DOHH2 (cell line): ENCODE measurements around the gene USP8.

Source experiments
- EZH2phosphoT487 ChIP-seq: fragments of 200-600 bp; sonication (generic); IDR thresholded peaks from 2 replicates; pipeline ENCODE4 v1.6.1; 2017; ENCODE audit warnings: borderline replicate concordance, mild to moderate bottlenecking, antibody characterized with exemption, low read length, moderate library complexity, mixed read lengths
- TF ChIP-seq, protein P1 (sequence below): fragments of 200-600 bp; sonication (generic); IDR thresholded peaks from one replicate; pipeline ENCODE4 v1.5.1; 2014; ENCODE audit warnings: antibody characterized with exemption, mild to moderate bottlenecking, low read depth, low read length; ENCODE audit not compliant: poor library complexity, severe bottlenecking

DNA sequence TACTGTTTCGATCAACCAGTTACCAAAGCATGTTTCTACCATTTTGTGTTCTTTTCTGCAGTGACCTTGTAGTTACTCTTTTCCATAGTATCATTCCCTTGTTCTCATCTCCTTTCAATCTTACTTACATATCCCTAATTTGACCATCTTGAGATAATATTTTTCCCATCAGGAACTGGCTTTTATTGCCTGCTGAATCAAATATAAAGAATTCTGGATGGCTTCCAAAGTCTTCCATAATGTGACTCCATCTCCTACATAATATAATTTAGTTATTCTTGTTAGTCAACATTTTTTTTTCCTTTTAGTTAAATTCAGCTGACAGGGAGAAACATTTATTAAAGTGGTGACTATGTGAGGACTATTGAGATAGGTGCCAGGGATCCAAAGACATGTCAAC lies 7.0 kb downstream of the USP8 start:
- TF ChIP-seq, protein P1, sequence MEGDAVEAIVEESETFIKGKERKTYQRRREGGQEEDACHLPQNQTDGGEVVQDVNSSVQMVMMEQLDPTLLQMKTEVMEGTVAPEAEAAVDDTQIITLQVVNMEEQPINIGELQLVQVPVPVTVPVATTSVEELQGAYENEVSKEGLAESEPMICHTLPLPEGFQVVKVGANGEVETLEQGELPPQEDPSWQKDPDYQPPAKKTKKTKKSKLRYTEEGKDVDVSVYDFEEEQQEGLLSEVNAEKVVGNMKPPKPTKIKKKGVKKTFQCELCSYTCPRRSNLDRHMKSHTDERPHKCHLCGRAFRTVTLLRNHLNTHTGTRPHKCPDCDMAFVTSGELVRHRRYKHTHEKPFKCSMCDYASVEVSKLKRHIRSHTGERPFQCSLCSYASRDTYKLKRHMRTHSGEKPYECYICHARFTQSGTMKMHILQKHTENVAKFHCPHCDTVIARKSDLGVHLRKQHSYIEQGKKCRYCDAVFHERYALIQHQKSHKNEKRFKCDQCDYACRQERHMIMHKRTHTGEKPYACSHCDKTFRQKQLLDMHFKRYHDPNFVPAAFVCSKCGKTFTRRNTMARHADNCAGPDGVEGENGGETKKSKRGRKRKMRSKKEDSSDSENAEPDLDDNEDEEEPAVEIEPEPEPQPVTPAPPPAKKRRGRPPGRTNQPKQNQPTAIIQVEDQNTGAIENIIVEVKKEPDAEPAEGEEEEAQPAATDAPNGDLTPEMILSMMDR, result no peak
- TF ChIP-seq EZH2phosphoT487, result no peak
